ENCODE results near the gene ERCC6.

ERCC6 gene

DNA sequence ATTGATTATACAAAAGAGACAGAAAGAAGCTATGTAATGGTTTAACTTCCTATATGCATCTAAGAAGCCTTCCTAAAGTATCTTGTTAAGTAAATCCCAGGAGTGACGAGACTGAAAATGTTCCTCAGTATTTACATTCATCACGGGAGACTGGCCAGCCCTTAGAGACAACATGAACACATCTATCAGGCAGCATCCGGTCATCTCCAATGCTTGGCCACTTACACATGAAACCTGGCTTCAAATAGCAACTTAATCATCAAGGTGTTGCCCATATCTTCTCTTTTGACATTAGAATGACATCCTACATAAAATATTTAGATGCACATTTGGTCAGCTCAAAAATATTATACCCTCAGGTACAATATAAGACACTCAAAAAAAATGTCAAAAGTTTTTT, 33.8 kb downstream of the ERCC6 start:
- FAIRE-seq (no peak), DNase-seq (ENCODE audit: insufficient read length, low spot score) (no peak)
- no peak for TF ChIP-seq PAX5 (IDR thresholded peaks at IDR 0.05; ENCODE audit: insufficient read depth, low read length, severe bottlenecking)
- TF ChIP-seq POLR2AphosphoS5 (IDR thresholded peaks at IDR 0.05; ENCODE audit: low read depth, low read length): no peak
- no peak for TF ChIP-seq POU2F2 (IDR thresholded peaks at IDR 0.05; ENCODE audit: low read depth, low read length)
- TF ChIP-seq POLR2A (IDR thresholded peaks at IDR 0.05; ENCODE audit: low read depth, low read length): no peak
- no peak for TF ChIP-seq TAF1 (IDR thresholded peaks at IDR 0.05; ENCODE audit: low read depth, low read length)
- no peak for TF ChIP-seq SPI1 (IDR thresholded peaks at IDR 0.05; ENCODE audit: low read depth, low read length)

DNA sequence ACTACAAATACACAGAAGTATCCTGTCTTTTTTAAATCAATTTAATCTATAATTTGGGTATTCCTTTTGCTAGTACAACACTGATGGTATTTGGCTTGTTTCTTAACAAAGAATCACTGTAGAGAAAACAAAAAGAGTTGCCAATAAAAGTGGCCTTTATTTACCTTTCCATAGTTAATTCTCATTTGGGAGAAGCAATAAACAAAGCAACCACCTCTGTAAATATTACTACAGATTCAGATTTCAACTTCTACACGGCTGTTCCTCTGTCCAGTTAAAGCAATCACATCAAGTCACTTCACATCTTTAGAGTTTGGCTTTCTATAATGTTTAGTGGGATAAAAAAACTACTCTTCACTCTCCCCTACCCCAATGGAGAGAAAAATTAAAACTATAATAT, 34.4 kb downstream of the ERCC6 start:
- TF ChIP-seq PAX5 (IDR thresholded peaks at IDR 0.05; ENCODE audit: insufficient read depth, low read length, severe bottlenecking) (no peak), POU2F2 (IDR thresholded peaks at IDR 0.05; ENCODE audit: low read depth, low read length) (no peak), POLR2A (IDR thresholded peaks at IDR 0.05; ENCODE audit: low read depth, low read length) (no peak), TAF1 (IDR thresholded peaks at IDR 0.05; ENCODE audit: low read depth, low read length) (no peak), SPI1 (IDR thresholded peaks at IDR 0.05; ENCODE audit: low read depth, low read length) (no peak), POLR2AphosphoS5 (IDR thresholded peaks at IDR 0.05; ENCODE audit: low read depth, low read length) (no peak)
- FAIRE-seq: no peak
- DNase-seq (ENCODE audit: insufficient read length, low spot score): no peak

DNA sequence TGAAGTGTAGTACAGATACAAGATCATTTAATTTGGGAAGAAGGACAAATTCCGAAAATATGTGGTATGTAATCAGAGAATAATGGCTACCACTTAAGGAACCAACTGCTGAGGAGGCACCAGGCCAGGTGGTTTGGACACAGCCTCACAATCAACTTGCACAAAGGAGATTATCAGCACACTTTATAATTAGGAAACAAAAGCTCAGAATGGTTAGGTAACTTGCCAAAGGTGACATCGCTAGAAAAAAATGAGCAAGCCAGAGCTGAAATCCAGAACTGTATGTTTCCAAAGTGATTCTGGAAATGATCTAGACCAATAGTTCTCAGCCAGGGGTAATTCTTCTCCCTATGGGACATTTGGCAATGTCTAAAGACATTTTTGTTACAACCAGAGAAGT, 36.6 kb downstream of the ERCC6 start:
- FAIRE-seq: no peak
- TF ChIP-seq SPI1 (IDR thresholded peaks at IDR 0.05; ENCODE audit: low read depth, low read length): no peak
- TF ChIP-seq POLR2AphosphoS5 (IDR thresholded peaks at IDR 0.05; ENCODE audit: low read depth, low read length): no peak
- no peak for DNase-seq (ENCODE audit: insufficient read length, low spot score)

DNA sequence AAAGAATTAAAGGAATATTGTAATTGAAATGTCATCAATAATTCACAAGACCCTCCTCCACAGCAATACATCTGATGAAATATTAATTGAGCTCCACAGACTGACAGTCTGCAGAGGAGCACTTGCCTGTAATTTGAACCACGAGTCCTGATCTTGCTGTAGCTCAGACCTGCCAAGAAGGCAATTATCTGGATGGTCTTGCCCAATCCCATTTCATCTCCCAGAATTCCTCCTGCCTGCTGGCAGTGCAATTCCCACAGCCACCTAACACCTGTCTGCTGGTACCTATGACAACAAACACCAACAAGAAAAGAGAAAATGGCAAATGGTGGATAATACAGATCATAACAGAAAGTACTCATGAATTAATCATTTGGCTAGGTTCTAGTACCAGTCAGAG, 38.5 kb downstream of the ERCC6 start:
- TF ChIP-seq POU2F2 (IDR thresholded peaks at IDR 0.05; ENCODE audit: low read depth, low read length): no peak
- no peak for TF ChIP-seq TAF1 (IDR thresholded peaks at IDR 0.05; ENCODE audit: low read depth, low read length)
- TF ChIP-seq PAX5 (IDR thresholded peaks at IDR 0.05; ENCODE audit: insufficient read depth, low read length, severe bottlenecking): no peak
- no peak for TF ChIP-seq POLR2A (IDR thresholded peaks at IDR 0.05; ENCODE audit: low read depth, low read length)
- TF ChIP-seq SPI1 (IDR thresholded peaks at IDR 0.05; ENCODE audit: low read depth, low read length): no peak
- TF ChIP-seq POLR2AphosphoS5 (IDR thresholded peaks at IDR 0.05; ENCODE audit: low read depth, low read length): no peak
- no peak for DNase-seq (ENCODE audit: insufficient read length, low spot score)

DNA sequence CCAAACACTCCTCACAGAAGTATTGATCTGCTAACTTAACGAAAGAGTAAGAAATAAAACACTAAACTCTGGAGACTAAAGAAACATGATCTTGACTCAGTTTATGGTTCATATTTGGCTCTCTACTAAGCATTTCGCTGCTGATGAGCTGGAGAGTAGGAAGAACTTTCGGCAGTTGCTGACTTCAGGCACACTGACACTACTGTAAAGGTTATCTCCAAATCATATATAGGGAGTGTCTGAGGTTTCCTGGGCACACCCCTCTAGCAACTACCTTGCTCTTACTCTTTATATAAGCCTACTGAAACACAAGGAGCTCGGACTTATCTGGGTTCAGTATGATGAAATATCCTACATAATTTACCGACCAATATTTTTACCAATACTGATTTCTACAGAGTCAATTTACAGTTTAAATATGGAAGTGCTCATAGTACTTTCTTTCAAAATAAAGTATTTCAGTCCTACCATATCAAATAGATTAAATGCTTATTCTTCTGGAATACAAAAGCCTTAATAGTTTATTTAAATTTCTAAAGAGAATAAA, 39.5 kb downstream of the ERCC6 start:
- DNase-seq (ENCODE audit: insufficient read length, low spot score) (no peak), FAIRE-seq (no peak)
- TF ChIP-seq POU2F2 (IDR thresholded peaks at IDR 0.05; ENCODE audit: low read depth, low read length) (no peak), SPI1 (IDR thresholded peaks at IDR 0.05; ENCODE audit: low read depth, low read length) (no peak), POLR2AphosphoS5 (IDR thresholded peaks at IDR 0.05; ENCODE audit: low read depth, low read length) (no peak), TAF1 (IDR thresholded peaks at IDR 0.05; ENCODE audit: low read depth, low read length) (no peak), POLR2A (IDR thresholded peaks at IDR 0.05; ENCODE audit: low read depth, low read length) (no peak), PAX5 (IDR thresholded peaks at IDR 0.05; ENCODE audit: insufficient read depth, low read length, severe bottlenecking) (no peak)

More for the DNA sequence above, 38.5 kb downstream of the ERCC6 start:
- no peak for FAIRE-seq

DNA sequence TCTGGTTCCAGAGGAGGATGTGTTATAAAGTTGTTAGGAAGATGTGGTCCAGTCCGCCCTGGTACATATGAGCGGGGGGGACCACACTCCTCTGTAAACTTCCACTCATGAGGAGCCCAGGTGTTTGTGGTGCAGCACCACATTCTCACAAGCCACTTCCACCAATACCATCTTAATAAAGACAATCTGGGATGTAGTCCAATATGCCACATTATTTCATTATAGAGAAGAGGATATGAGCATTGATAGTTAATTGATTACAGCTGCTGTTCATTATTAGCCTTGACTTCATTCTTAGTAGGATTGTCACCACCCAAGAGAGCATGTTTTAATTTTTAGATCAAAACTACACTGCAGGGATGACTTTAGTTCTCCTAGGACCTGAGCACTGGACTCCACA, 40.5 kb downstream of the ERCC6 start:
- FAIRE-seq: no peak
- TF ChIP-seq SPI1 (IDR thresholded peaks at IDR 0.05; ENCODE audit: low read depth, low read length) (no peak), TAF1 (IDR thresholded peaks at IDR 0.05; ENCODE audit: low read depth, low read length) (no peak), POU2F2 (IDR thresholded peaks at IDR 0.05; ENCODE audit: low read depth, low read length) (no peak), POLR2AphosphoS5 (IDR thresholded peaks at IDR 0.05; ENCODE audit: low read depth, low read length) (no peak), PAX5 (IDR thresholded peaks at IDR 0.05; ENCODE audit: insufficient read depth, low read length, severe bottlenecking) (no peak), POLR2A (IDR thresholded peaks at IDR 0.05; ENCODE audit: low read depth, low read length) (no peak)

DNA sequence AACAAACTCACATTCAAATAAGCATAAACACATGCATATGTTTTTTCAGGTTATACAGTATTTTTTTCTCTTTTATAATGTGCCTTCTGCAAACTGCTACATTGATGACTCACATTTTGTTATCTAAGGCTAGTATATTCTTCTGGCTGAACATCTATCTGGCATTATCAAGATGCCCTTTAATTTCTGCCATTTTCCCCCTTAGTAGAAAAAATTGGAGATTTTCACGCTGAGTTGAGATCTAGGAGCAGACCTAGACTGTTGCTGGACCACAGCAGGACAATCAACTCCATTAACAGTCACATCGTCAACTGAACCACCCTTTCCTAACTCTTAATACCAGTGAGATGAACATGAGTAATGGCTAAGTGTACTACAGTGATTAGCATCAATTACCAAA, 41.6 kb downstream of the ERCC6 start:
- TF ChIP-seq POU2F2 (IDR thresholded peaks at IDR 0.05; ENCODE audit: low read depth, low read length): no peak
- TF ChIP-seq POLR2AphosphoS5 (IDR thresholded peaks at IDR 0.05; ENCODE audit: low read depth, low read length): no peak
- no peak for TF ChIP-seq POLR2A (IDR thresholded peaks at IDR 0.05; ENCODE audit: low read depth, low read length)
- TF ChIP-seq TAF1 (IDR thresholded peaks at IDR 0.05; ENCODE audit: low read depth, low read length): no peak
- no peak for TF ChIP-seq SPI1 (IDR thresholded peaks at IDR 0.05; ENCODE audit: low read depth, low read length)
- no peak for TF ChIP-seq PAX5 (IDR thresholded peaks at IDR 0.05; ENCODE audit: insufficient read depth, low read length, severe bottlenecking)
- DNase-seq (ENCODE audit: insufficient read length, low spot score) (no peak), FAIRE-seq (no peak)

More for the DNA sequence above, 40.5 kb downstream of the ERCC6 start:
- no peak for DNase-seq (ENCODE audit: insufficient read length, low spot score)

DNA sequence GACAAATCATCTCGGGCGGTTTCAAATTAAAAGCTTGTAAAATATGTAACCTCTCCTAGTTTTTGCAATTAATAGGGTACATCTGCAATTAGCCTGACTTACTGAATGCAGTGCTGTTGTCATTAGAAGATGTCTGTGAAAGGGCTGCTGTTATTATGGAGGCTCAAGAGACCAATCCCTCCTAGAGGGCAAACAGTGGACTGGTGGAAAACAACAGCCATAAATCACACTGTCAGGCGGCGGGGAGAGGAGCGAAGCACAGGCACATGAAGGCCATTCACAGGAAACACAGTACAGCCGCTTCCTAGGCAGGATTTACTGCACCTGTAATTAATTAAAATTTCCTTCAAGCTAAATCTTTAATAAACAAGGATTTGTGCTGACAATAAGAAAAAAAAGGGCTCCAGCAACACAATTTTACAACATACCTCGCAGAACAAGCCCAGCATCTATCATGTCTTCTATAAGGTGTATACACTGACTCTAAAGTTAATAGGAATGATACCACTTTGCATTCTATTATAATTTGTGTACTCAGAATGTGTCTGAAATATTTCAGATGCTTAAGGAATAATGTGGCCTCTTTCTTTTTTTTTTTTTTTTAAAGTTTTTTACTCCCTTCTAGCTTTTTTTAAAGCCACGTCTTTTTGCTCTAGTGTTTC, 50.7 kb downstream of the ERCC6 start:
- FAIRE-seq: no peak
- TF ChIP-seq PAX5 (IDR thresholded peaks at IDR 0.05; ENCODE audit: insufficient read depth, low read length, severe bottlenecking) (no peak), POLR2A (IDR thresholded peaks at IDR 0.05; ENCODE audit: low read depth, low read length) (no peak), POU2F2 (IDR thresholded peaks at IDR 0.05; ENCODE audit: low read depth, low read length) (no peak), POLR2AphosphoS5 (IDR thresholded peaks at IDR 0.05; ENCODE audit: low read depth, low read length) (no peak), SPI1 (IDR thresholded peaks at IDR 0.05; ENCODE audit: low read depth, low read length) (no peak), TAF1 (IDR thresholded peaks at IDR 0.05; ENCODE audit: low read depth, low read length) (no peak)

DNA sequence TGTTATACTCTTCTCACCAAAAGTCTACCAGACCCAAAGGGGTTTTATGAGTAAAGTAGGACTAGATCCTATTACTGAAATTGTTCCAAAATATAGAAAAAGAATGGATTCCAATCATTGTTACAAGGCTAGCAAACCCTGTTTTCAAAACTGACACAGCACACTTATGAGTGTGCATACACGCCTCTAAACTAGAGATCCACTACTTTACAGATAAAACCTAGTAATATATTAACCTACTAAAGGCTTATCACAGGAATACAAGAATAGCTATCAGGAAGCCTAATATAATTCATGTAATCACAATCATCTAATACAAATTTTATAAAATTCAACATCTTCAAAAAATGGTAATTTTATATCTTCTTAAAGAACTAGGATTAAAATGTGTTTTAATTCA, 52.2 kb downstream of the ERCC6 start:
- TF ChIP-seq POLR2A (IDR thresholded peaks at IDR 0.05; ENCODE audit: low read depth, low read length) (no peak), POLR2AphosphoS5 (IDR thresholded peaks at IDR 0.05; ENCODE audit: low read depth, low read length) (no peak), PAX5 (IDR thresholded peaks at IDR 0.05; ENCODE audit: insufficient read depth, low read length, severe bottlenecking) (no peak), POU2F2 (IDR thresholded peaks at IDR 0.05; ENCODE audit: low read depth, low read length) (no peak), TAF1 (IDR thresholded peaks at IDR 0.05; ENCODE audit: low read depth, low read length) (no peak), SPI1 (IDR thresholded peaks at IDR 0.05; ENCODE audit: low read depth, low read length) (no peak)
- FAIRE-seq (no peak), DNase-seq (ENCODE audit: insufficient read length, low spot score) (no peak)

More for the DNA sequence above, 50.7 kb downstream of the ERCC6 start:
- DNase-seq (ENCODE audit: insufficient read length, low spot score): no peak

All from GM12891 (cell line).